Caco-2 (cell line): ENCODE measurements around the gene LDLRAD4. TPM values are rescaled to one million over a fixed set of nuclear protein-coding genes. Genes with fewer than 3 reads are reported as not detected.

ENCODE experiments used
- BruUV-seq: library from RNA; stranded (reverse); fragments of 400-500 nt; replicated peaks from 2 replicates; lab custom pipeline; 2021; lab: Mats Ljungman, UMichigan
- CTCF ChIA-PET: fragments of 300-600 bp; sonication (Branson Sonifier 250); formaldehyde crosslinking; loops from one replicate; lab custom pipeline; 2022; ENCODE audit warnings: antibody characterized with exemption; lab: Charles Lee
- POLR2A ChIA-PET: fragments of 300-600 bp; sonication (Branson Sonifier 250); formaldehyde crosslinking; loops from one replicate; lab custom pipeline; 2022; ENCODE audit warnings: antibody characterized with exemption; lab: Charles Lee
- DNase-seq, 2 experiments: peaks; one replicate each; pipeline versions ENCODE4 v3.0.0 to v3.0.0-alpha.2; 2020 to 2022
- H3K27me3 ChIP-seq: replicated peaks from 2 replicates; pipeline ENCODE4 v1.6.0; 2011; ENCODE audit warnings: low read length; ENCODE audit not compliant: control insufficient read depth, insufficient read depth
- H3K36me3 ChIP-seq: 2 replicates; pipeline ENCODE4 v1.5.1; 2011; ENCODE audit warnings: low read length; ENCODE audit not compliant: control insufficient read depth, insufficient read depth
- H3K4me1 ChIP-seq: fragments of 250-450 bp; sonication (Bioruptor Pico); 2 replicates; pipeline ENCODE4 v1.5.1; 2020; ENCODE audit warnings: mild to moderate bottlenecking
- H3K4me3 ChIP-seq: 2 replicates; pipeline ENCODE4 v1.5.1; 2011; ENCODE audit warnings: low read depth, mild to moderate bottlenecking, control low read depth, low read length
- H3K9me3 ChIP-seq: fragments of 250-450 bp; sonication (Bioruptor Pico); 2 replicates; pipeline ENCODE4 v1.5.1; 2020; ENCODE audit warnings: mild to moderate bottlenecking, moderate library complexity
- H3K27ac Mint-ChIP-seq: one replicate; pipeline ENCODE4 v1.8.0; 2022; ENCODE audit warnings: mixed read lengths; ENCODE audit not compliant: unreplicated experiment
- H3K27me3 Mint-ChIP-seq: one replicate; pipeline ENCODE4 v1.8.0; 2022; ENCODE audit warnings: mixed read lengths; ENCODE audit not compliant: insufficient read depth, unreplicated experiment
- H3K36me3 Mint-ChIP-seq: one replicate; pipeline ENCODE4 v1.8.0; 2022; ENCODE audit warnings: mild to moderate bottlenecking, mixed read lengths; ENCODE audit not compliant: insufficient read depth, unreplicated experiment
- H3K4me1 Mint-ChIP-seq: one replicate; pipeline ENCODE4 v1.8.0; 2022; ENCODE audit warnings: low read depth, mixed read lengths; ENCODE audit not compliant: unreplicated experiment
- H3K4me3 Mint-ChIP-seq: one replicate; pipeline ENCODE4 v1.8.0; 2022; ENCODE audit warnings: mild to moderate bottlenecking, moderate library complexity, mixed read lengths; ENCODE audit not compliant: unreplicated experiment
- H3K9me3 Mint-ChIP-seq: one replicate; pipeline ENCODE4 v1.8.0; 2022; ENCODE audit warnings: mixed read lengths; ENCODE audit not compliant: unreplicated experiment
- CTCF ChIP-seq, 2 experiments: fragments of 200-600 bp in 1 of 2; IDR thresholded peaks; 1 replicate in 1 of 2; 2 replicates in 1 of 2; pipeline versions ENCODE4 v1.5.1 to v1.8.0; 2011 to 2022; ENCODE audit warnings: antibody characterized with exemption in 1 of 2, control low read depth in 1 of 2, inconsistent platforms in 1 of 2, low read depth in 1 of 2, low read length in 1 of 2, mild to moderate bottlenecking in 1 of 2, moderate library complexity in 1 of 2; ENCODE audit not compliant: insufficient read depth in 1 of 2, severe bottlenecking in 1 of 2, unreplicated experiment in 1 of 2
- intact Hi-C: fragments of 100-400 bp; cut with micrococcal nuclease; formaldehyde crosslinking; loops from one replicate; pipeline ENCODE4 v1.10.0; 2022; ENCODE audit not compliant: unreplicated experiment
- total RNA-seq: library from RNA; stranded (reverse); gene quantifications from 2 replicates; pipeline ENCODE4 v1.2.3, GENCODE V29; 2022

LDLRAD4 gene
- total RNA-seq, 1 experiment from 2014 or later = 1.2 TPM

- TF ChIP-seq CTCF (IDR thresholded peaks at IDR 0.05; ENCODE audit: insufficient read depth in 1 of 2, low read depth in 1 of 2, low read length in 1 of 2, severe bottlenecking in 1 of 2, unreplicated experiment in 1 of 2) = no peak
- CTCF ChIA-PET = interaction anchor here (0.5 to 0.6 kb wide), 2 partner anchors 219 to 517 kb away, joined by 3 read pairs; no protein-coding TSS in a partner anchor
Observed at GRCh38 chr18:13218997-13219396, 437 bp downstream of the LDLRAD4 start.

GRCh38 chr18:13219593-13220159 lies 1.1 kb downstream of the LDLRAD4 start:
- Histone ChIP-seq H3K4me3 (no peak overlapping the region), H3K36me3 (no peaks in the 10 kb centered on the region), H3K27me3 (peaks cover 7% of the 10 kb centered on the region), H3K9me3 (no peaks in the 10 kb centered on the region), H3K4me1 (peaks cover 12% of the 10 kb centered on the region)
- no peaks in the 10 kb centered on the region for H3K4me1 Mint-ChIP-seq
- no peak for TF ChIP-seq CTCF (IDR thresholded peaks at IDR 0.05; ENCODE audit: insufficient read depth in 1 of 2, low read depth in 1 of 2, low read length in 1 of 2, severe bottlenecking in 1 of 2, unreplicated experiment in 1 of 2)
- no peaks in the 10 kb centered on the region for H3K9me3 Mint-ChIP-seq
- peak overlapping the region; percentile 30 for H3K4me3 Mint-ChIP-seq
- no peaks in the 10 kb centered on the region for H3K36me3 Mint-ChIP-seq
- H3K27ac Mint-ChIP-seq = no peak overlapping the region
- intact Hi-C loops = loop anchor here (10.0 kb wide), 1 partner anchor 65 kb away; no protein-coding TSS in a partner anchor
- BruUV-seq = no TSS peak
- no peak for DNase-seq
- POLR2A ChIA-PET = no interaction called here
- H3K27me3 Mint-ChIP-seq = peaks cover 35% of the 10 kb centered on the region
- CTCF ChIA-PET = interaction anchor here (0.6 kb wide), 1 partner anchor 517 kb away, joined by 3 read pairs; no protein-coding TSS in a partner anchor

More at GRCh38 chr18:13218997-13219396, 437 bp downstream of the LDLRAD4 start:
- Histone ChIP-seq H3K36me3 (no peaks in the 10 kb centered on the region), H3K9me3 (no peaks in the 10 kb centered on the region), H3K4me1 (peaks cover 12% of the 10 kb centered on the region), H3K27me3 (peaks cover 7% of the 10 kb centered on the region), H3K4me3 (no peak overlapping the region)
- BruUV-seq = no TSS peak
- intact Hi-C loops = no loop called here
- Mint-ChIP-seq H3K27me3 (peaks cover 37% of the 10 kb centered on the region), H3K4me3 (peak overlapping the region; percentile 30), H3K9me3 (no peaks in the 10 kb centered on the region), H3K27ac (no peak overlapping the region), H3K4me1 (no peaks in the 10 kb centered on the region), H3K36me3 (no peaks in the 10 kb centered on the region)
- POLR2A ChIA-PET = no interaction called here
- no peak for DNase-seq

- Histone ChIP-seq H3K4me3 (no peak overlapping the region), H3K9me3 (no peaks in the 10 kb centered on the region), H3K4me1 (peaks cover 12% of the 10 kb centered on the region), H3K36me3 (no peaks in the 10 kb centered on the region), H3K27me3 (peaks cover 7% of the 10 kb centered on the region)
- intact Hi-C loops = loop anchor here (10.0 kb wide), 1 partner anchor 64 kb away; no protein-coding TSS in a partner anchor
- H3K4me1 Mint-ChIP-seq = no peaks in the 10 kb centered on the region
- CTCF ChIA-PET = no interaction called here
- POLR2A ChIA-PET = no interaction called here
- no peaks in the 10 kb centered on the region for H3K9me3 Mint-ChIP-seq
- no TSS peak for BruUV-seq
- H3K4me3 Mint-ChIP-seq = no peak overlapping the region
- no peak for DNase-seq
- peaks cover 29% of the 10 kb centered on the region for H3K27me3 Mint-ChIP-seq
- H3K36me3 Mint-ChIP-seq = no peaks in the 10 kb centered on the region
- H3K27ac Mint-ChIP-seq = no peak overlapping the region
- no peak for TF ChIP-seq CTCF (IDR thresholded peaks at IDR 0.05; ENCODE audit: insufficient read depth in 1 of 2, low read depth in 1 of 2, low read length in 1 of 2, severe bottlenecking in 1 of 2, unreplicated experiment in 1 of 2)
Observed at GRCh38 chr18:13220361-13220991, 1.9 kb downstream of the LDLRAD4 start.
